ENCODE results near the gene RNF111. TPM values are rescaled to one million over a fixed set of nuclear protein-coding genes. Genes with fewer than 3 reads are reported as not detected.
"Not testable (repeated sequence)": the region's sequence is repeated elsewhere in the genome, so short reads cannot be mapped to it uniquely, and the experiment has no call there.

The RNF111 gene
- polyA plus RNA-seq, 3 donors = 4.1 to 10.1 (median 7.0) TPM

DNA sequence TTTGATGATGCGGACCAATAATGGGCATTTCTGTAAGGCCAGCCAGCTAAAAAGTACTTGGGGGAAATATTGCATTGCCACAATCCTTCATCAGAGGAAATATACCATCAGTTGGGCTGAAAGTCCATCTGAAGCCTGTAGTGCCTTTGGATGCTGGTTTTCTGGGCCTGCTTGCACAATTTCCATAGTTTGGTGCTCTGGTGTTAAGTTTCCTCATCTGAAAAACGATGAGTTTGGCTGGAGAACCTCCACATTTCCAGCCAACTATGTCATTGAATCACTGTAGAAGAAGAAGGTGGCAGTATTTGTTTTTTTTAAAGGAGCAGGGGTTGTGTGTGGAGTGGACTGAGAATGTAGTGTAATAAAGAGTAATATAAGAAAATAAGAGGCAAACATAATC, 127.6 kb downstream of the RNF111 start:
- WGBS, 3 donors = 67 to 75% (median 71%) methylated on average over 2 of the region's 2 CpGs
- no peak overlapping the region for H3K27ac ChIP-seq (ENCODE audit: low read depth, low read length)

DNA sequence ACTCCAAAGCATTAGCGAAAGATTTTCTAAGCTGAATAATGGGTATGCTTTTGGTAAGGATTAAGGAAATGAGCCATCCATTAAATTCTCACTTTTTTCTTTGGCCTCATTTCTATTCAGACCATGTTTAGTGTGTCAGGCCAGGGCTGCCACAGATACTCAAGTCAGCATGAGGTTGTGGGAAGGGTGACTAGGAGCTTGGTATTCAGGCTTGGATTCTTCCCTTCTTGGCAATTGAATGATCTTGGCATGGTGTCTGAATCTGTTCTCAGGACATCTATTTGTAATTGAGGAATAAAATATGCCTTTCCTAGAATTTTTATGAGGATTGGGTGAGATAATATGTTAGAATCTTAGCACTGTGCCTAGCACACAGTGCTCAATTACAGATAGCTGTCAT, 128.7 kb downstream of the RNF111 start:
- no peak overlapping the region for H3K27ac ChIP-seq (ENCODE audit: low read depth, low read length)
- 100% methylated on average over 1 of the region's 1 CpG for WGBS, 3 donors

DNA sequence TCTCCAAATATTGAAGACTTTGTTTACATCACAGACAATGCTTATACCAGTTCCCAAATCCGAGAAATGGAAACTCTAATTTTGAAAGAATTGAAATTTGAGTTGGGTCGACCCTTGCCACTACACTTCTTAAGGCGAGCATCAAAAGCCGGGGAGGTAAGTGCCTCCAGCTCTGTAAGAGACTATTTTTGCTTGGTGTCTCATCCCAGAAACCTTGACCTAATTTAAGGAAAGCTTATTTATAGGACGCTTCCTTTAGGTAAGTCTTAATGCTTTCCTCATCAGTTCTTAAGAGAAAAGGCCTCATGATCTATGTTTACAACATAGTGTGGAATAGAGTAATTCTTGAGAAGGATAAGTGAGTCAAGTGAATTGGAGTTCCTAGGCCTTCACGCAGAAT, 129.3 kb downstream of the RNF111 start:
- 97% methylated on average over 6 of the region's 6 CpGs for WGBS, 3 donors
- no peak overlapping the region for H3K27ac ChIP-seq (ENCODE audit: low read depth, low read length)

DNA sequence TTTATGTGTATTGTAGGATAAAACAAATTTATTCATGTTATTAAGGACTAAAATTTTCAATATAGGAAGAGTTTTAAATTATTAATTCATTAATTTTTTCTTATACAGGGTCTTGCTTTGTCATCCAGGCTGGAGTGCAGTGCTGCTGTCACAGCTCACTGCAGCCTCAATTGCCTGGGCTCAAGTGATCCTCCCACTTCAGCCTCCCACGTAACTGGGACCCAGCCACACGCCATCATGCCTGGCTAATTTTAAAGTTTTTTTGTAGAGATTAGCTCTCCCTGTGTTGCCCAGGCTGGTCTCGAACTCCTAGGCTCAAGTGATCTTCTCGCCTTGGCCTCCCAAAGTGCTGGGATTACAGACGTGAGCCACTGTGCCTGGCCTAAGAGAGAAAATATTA, 132.2 kb downstream of the RNF111 start:
- 91 to 98% (median 93%) methylated on average over 5 of the region's 5 CpGs for WGBS, 3 donors

DNA sequence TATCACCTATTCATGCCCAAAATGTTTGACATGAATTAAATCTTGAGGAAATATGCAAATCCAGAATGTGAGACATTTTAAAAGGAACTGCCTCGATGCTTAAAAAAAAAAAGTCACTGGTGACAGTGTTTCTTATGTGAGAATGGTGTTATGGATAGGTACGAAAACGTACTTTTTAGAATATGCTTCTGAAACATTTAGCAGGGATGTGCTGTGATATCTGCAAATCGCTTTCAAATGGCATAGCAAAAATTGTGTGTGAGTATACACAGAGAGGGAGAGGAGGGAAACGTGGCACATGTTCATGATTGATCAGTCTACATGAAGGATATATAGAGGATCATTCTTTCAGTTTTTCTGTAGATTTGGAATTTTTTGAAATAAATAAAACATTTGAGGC, 133.5 kb downstream of the RNF111 start:
- WGBS, 3 donors = 91 to 95% (median 93%) methylated on average over 5 of the region's 5 CpGs

More for the DNA sequence above, 132.2 kb downstream of the RNF111 start:
- no peak overlapping the region for H3K27ac ChIP-seq (ENCODE audit: low read depth, low read length)

DNA sequence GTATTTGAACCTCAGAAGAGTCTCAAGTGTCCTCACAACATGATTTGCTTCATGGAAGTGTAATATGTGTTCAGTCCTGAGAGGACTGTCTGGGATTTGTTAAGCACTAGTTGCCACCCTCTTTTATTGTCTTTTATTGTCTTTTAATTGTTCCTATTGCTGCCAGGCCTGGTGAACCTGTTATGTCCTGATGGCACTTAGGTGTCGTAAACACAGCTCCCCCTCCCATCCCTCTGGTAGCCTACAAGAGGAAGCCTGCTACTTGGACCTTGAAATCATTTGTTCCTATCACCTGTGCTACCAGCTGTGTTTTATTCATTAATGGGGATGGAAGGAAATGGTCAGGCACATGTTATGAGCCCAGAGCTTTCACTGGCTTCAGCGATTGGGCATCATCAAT, 136.8 kb downstream of the RNF111 start:
- H3K27ac ChIP-seq (ENCODE audit: low read depth, low read length) = no peak overlapping the region
- 96 to 100% (median 96%) methylated on average over 2 of the region's 2 CpGs for WGBS, 3 donors

More for the DNA sequence above, 133.5 kb downstream of the RNF111 start:
- H3K27ac ChIP-seq (ENCODE audit: low read depth, low read length) = no peak overlapping the region

DNA sequence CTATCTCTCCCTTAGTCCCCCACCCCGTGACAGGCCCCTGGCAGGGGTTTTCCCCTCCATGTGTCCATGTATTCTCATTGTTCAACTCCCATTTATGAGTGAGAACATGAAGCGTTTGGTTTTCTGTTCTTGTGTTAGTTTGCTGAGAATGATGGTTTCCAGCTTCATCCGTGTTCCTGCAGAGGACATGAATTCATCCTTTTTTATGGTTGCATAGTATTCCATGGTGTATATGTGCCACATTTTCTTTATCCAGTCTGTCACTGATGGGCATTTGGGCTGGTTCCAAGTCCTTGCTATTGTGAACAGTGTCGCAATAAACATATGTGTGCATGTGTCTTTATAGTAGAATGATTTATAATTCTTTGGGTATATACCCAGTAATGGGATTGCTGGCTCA, 138.2 kb downstream of the RNF111 start:
- WGBS, 3 donors = 97 to 99% (median 98%) methylated on average over 4 of the region's 4 CpGs
- H3K27ac ChIP-seq (ENCODE audit: low read depth, low read length) = not testable (repeated sequence)

DNA sequence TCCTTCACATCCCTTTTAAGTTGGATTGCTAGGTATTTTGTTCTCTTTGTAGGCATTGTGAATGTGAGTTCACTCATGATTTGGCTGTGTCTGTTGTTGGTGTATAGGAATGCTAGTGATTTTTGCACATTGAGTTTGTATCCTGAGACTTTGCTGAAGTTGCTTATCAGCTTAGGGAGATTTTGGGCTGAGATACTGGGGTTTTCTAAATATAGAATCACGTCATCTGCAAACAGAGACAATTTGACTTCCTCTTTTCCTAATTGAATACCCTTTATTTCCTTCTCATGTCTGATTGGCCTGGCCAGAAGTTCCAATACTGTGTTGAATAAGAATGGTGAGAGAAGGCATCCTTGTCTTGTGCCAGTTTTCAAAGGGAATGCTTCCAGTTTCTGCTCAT, 139.8 kb downstream of the RNF111 start:
- WGBS, 3 donors = 50 to 85% (median 59%) methylated on average over 1 of the region's 1 CpG
- H3K27ac ChIP-seq (ENCODE audit: low read depth, low read length) = not testable (repeated sequence)

DNA sequence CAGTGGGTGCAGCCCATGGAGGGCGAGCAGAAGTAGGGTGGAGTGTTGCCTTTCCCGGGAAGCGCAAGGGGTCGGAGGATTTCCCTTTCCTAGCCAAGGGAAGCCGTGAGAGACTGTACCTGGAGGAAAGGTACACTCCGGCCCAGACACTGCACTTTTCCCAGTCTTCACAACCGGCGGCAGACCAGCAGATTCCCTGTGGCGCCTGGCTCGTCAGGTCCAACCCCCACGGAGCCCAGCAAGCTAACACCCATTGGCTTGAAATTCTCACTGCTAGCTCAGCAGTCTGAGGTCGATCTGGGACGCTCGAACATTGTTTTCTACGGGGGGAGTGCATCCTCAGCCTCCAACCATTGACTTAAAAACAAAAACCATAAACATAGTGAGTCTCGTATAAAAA, 144.0 kb downstream of the RNF111 start:
- no peak overlapping the region for H3K27ac ChIP-seq (ENCODE audit: low read depth, low read length)
- WGBS, 3 donors = 95 to 98% (median 96%) methylated on average over 16 of the region's 16 CpGs

DNA sequence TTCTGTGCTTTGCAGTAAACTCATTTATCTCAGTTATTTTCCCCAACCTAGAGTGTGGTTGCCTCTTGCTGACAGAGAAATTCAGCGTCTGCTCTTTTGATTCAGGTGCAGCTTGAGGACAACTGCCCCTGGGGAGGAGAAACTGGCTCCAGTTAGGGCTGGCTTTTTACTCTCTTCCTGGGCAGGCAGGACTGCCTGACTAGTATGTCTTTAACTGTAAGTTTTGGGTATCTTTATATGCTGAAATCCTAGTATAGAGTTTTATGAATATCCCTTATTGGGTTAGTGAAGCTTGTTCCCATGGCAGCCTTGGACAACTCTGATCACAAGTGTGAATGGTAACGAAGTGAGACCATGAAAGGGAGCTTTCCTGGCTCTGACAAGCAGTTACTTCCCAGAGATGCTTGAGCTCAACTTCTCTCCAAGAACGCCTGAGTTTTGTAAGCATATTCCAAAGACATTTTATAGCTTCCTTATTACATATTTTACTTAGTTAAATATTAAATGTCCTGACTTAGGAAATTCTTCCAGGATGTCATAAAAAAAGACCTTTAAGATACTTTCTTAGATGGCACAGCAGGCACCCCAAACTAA, 144.6 kb downstream of the RNF111 start:
- no peak overlapping the region for H3K27ac ChIP-seq (ENCODE audit: low read depth, low read length)
- 92 to 97% (median 94%) methylated on average over 3 of the region's 3 CpGs for WGBS, 3 donors

DNA sequence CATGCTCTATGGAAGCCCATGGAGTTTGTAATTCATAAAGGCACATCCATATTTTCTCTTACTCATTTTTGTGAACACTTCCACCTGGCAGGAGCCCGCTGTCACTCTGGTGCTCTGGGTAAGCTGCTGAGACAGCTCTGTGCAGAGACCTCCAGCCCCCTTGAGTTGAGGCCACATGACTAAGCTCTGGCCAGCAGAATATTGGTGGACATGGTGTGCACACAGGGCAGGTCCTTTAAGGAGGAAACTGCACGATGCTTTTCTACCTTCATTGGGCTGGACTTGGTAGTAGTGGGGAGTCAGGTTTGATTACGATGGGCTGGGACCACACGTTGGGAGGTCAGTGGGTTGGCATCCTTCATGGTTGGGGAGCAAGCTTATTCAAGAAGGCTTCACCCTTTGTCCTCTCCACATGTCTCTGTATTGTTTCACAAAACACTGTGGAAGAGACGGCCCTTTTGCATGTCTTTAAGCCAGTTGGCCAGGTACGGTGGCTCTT, 146.5 kb downstream of the RNF111 start:
- H3K27ac ChIP-seq (ENCODE audit: low read depth, low read length) = no peak overlapping the region
- WGBS, 3 donors = 97 to 99% (median 98%) methylated on average over 6 of the region's 6 CpGs

DNA sequence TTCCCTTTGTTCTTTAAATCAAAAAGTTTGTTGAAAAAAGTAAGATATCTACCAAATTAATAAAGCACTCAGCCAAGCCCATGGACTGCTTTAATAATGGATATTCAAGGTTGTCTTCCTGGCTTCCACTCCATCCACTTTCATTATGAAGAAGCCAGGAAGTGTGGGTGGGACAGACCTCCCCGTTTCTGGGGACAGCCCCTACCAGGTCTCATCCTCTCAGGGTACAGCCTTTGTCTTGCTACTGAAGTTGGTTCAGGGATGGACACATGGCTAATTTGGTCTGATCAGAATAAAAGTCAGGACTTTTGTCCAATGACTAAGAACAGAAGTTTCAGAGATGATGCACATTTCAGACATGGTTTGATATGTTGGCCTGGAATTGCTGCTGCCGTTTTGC, 150.1 kb downstream of the RNF111 start:
- H3K27ac ChIP-seq (ENCODE audit: low read depth, low read length) = no peak overlapping the region
- WGBS, 3 donors = 49 to 83% (median 70%) methylated on average over 2 of the region's 2 CpGs

DNA sequence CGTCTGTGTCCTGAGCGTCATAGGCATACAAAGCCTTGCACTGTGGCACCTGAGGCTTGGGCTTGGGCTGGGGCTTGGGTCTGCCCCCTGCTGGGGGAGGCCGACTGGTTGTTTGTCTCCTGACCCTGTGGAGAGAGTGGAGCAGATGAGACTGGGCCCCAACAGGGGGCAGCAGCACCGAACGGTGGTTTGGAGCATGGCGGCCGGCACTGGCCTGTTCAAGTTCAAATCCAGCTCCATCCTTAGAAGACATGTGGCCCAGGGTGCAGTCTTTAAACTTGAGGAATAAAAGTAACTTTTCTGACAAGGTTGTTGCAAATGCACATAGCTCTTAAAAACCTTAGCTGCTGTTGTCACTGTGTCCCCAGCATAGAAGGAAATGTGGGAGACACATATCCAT, 150.8 kb downstream of the RNF111 start:
- no peak overlapping the region for H3K27ac ChIP-seq (ENCODE audit: low read depth, low read length)
- WGBS, 3 donors = 66 to 69% (median 68%) methylated on average over 7 of the region's 7 CpGs

DNA sequence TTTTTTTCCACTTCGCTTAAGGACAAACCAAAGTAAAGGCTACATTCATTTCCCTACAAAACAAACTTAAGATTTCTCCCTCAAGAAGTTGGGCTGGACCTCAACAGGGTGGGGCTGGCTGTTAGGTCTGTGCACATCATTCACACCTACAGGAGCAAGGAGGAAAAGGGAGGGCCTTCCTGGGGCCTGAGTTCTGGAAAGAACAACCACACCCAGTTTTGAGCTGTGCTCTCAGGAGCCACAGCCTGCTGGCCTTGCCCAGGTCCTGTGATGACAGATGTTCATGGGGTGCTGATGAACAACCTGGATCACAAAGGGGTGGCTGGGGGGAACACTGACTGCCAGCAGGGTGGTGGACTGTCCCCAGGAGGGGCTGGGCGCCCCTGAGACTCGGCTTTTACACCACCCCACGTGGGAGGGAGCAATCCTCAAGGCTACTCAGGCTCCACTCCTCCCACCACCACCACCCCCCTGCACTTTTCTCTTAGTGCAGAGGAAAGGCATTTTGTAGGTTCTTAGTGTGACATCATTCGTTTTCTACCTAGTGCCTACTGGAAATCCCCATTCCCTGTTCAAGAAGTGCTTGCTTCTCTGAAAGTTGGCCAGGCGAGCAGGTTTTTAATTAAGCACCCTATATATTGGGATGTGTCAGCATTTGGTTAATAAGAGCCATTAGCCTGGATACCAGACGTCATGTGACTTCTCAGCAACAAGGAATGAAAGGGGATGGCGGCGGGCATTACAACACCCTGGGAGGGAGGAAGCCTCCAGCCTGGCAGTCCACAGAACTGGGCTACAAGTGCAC, 153.2 kb downstream of the RNF111 start:
- no peak overlapping the region for H3K27ac ChIP-seq (ENCODE audit: low read depth, low read length)

DNA sequence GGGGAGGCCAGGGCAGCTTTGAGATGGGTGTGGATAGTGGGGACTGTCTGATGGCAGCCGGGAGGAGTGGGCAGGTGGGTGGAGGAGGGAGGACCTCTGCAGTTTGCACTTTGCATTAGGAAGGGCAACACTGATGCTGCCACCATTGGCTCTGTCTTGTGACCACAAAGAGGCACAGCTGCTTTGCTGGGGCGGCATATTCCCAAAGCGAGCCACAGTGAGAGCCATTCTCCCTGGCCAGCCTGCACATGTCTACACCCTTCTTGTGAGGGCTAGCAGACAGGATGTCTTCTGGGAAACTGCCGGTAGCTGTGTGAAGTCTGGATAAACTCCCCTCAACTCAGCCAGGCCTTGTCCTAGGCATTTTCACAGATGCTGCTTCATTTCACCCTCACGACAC, 155.8 kb downstream of the RNF111 start:
- WGBS, 3 donors = 89 to 97% (median 93%) methylated on average over 5 of the region's 5 CpGs

More for the DNA sequence above, 153.2 kb downstream of the RNF111 start:
- WGBS, 3 donors = 85 to 86% (median 85%) methylated on average over 9 of the region's 9 CpGs

DNA sequence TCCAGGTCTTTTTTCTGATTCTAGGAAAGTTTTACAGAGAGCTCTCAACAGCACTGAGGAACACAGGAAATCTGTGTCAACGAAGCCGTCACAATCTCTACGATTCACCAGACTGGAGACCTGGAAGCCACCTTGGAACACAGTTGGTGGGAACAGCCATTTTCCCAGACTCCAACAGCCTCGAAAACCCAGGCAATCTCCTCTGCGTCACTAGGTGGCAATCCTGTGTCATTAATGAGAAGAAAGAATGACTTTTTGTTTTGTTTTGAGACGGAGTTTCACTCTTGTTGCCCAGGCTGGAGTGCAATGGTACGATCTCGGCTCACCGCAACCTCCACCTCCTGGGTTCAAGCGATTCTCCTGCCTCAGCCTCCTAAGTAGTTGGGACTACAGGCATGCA, 157.1 kb downstream of the RNF111 start:
- 60 to 86% (median 81%) methylated on average over 10 of the region's 10 CpGs for WGBS, 3 donors
- H3K27ac ChIP-seq (ENCODE audit: low read depth, low read length) = not testable (repeated sequence)

More for the DNA sequence above, 155.8 kb downstream of the RNF111 start:
- H3K27ac ChIP-seq (ENCODE audit: low read depth, low read length) = no peak overlapping the region

All from adipose tissue (tissue), 3 donors.